Smooth muscle cell of the brain vasculature (primary cell): ENCODE results near the gene SETDB1.

Experiments
- DNase-seq: peaks from one replicate; pipeline ENCODE4 v3.0.0-alpha.2; 2012; ENCODE audit warnings: low read depth, low spot score

The SETDB1 gene

DNA sequence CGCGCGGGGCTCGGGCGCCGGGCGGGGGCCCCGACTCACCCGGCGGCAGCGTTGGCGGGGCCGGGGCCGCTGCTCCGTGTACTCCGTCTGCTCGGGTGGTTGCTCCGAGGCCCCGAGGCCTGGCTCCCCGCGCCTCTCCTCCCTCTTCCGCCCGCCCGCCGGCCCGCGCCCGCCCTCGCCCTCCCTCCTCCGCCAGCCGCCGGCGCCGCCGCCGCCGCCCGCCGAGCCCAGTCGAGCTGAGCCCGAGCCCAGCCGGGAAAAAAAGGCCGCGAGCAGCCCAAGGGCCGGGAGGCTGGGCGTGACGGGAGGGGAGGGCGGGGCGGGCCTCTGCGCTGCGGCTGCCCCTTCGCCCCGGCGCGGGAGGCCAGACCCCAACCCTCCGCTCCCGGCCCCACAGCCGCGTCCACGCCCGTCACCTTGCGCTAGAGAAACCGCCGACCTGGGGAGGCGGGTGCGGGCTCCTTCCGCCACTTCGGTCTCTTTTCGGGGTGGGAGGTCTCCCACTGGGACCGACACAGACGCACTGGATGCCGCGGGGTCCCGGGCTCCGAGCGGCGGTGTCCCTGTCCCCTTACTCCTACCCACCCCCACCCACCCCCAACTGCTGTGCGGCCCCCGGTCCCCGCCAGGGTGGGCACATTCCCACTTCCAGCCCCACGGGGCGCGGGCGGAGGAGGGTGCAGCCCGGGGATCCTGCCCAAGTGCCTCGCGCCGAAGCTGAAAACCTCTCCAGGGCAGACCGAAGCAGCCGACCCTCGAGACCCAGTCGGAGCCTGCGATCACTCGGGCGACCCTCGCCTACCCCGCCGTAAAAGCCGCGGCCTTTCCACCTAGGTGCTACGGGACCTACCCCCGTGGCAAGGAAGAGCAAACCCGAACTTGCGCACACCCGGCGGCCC, 48.7 kb downstream of the SETDB1 start, which contains the start of gene CERS2:
Gene CERS2, minus strand, starts transcription at position 256 of the 899 bp plus-strand sequence. CDS start 5,745 bp downstream, outside the sequence.
- DNase-seq, result no peak

DNA sequence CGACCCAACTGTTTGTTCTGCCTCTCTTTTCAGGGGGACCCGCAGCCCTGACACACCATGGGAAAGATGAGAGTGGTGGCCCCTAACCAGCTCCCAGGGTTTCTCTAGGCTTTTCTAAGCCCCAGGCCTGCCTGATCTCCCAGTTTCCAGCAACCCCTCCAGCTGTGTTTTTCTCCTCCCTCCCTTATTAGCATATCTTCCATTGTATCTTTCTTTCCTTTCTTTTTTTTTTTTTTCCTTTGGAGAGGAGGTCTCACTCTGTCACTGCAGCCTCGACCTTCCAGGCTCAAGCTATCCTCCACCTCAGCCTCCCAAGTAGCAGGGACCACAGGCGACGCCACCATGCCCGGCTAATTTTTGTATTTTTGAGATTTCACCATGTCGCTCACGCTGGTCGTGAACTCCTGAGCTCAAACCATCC, 50.2 kb downstream of the SETDB1 start:
- DNase-seq, result no peak

DNA sequence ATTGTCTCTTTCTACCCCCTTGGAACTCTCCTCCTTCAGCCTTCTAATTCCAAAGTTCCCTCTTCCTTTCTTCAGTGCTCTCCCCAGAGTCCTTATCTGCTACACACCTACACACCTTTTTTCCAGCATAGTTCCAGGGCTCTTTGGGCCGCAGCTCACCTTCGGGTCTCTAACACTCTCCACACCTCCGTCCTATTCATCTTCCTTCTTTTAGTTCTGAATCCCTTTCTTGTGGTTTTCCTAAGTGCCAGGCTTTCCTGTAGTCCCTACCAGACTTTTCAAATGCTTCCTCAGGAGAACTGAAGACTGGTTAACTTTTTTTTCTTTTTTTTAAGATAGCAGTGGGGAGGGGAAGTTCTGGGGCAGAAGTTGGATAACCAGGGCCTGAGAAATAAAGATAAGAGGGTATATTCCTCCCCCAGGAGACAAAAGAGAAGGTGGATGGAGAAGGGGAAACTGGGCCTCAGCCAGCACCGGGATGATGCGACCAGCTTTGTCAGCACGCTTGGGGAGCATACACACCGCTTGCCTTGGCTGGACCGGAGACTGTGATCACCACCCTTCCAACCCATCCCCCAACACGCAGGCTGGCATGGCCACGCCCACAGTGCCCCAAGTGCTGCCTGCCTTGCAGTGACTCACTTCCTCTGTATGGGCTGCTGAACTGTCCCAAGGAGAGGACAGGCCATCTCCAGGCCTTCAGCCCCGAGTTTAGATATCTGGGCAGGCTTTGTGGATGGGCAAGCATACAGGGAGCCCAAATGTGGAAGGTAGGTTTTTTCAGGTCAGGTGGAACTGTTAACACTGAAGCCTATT, 50.9 kb downstream of the SETDB1 start:
- no peak for DNase-seq

DNA sequence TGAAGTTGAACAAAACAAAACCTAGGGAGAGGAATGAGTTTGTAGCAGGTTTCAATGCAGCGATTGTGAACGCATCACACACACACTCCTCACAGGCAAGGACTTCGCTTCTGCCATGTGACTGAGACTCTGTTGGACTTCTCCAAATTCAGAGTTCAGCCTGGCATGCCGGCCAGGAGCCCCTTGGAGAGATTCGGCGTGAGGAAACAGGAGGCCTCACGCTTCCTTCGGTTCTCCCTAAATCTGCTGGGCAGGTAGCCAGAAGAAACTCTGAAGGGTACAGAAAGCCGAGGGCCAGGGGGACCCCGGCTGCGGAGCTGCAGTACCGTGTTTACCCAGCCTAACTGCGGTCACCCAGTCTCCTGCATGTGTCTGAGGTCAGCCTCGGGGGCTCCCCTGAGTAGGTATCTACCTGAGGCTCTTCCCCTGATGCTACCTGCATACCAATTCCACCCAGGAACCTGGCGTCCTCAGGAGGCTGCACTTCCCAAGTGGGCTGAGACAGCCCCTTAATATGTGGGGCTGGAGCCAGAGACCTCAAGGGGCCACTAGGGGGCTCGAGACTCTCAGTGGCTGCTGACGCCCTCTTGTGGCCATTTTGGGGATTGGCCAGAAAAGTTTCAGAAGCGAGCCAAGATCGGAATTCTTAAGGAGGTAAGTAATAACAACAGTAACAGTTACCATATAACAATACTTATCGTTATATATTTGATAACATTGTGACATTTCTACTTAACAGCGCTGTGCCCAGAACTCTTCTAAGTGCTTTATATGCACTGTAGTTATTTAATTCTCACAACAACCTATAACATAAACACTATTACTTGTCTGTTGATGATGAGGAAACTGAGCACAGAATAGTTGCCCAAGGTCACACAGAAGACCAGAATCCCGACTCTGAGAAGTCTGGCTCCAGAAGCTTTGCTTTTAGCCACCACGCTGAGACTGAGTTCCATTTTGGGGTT, 53.2 kb downstream of the SETDB1 start:
- peak; percentile 79 for DNase-seq

DNA sequence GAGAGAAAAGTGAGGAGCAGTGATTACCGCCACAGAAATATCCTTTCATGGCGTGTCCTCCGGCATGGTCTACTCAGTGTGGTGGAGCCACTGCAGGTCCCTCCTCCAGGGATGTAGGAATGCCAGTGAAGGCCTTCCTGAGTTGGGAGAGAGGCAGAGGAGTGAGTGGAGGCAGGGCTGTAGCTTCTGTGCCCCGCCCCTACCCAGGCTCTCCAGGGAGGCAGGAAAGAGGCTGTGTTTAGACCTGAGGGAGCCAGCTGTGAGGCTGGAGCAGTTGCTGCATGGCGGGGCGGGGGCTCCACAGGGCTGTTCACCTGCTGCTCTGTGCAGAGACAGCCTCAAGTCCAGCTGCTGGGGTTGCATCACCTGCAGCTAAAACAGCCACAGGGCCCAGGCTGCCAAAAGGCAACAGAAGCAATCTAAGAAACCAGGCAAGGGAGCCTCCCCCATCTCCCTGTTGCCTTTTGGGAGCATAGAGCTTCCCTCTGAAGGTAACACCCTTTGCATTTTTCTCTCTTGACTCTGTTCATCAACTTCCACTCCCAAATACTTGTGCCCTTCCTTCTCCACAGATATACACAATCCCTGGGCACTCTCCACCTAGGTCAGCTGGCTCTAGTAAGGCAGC, 55.1 kb downstream of the SETDB1 start:
- DNase-seq, result no peak

DNA sequence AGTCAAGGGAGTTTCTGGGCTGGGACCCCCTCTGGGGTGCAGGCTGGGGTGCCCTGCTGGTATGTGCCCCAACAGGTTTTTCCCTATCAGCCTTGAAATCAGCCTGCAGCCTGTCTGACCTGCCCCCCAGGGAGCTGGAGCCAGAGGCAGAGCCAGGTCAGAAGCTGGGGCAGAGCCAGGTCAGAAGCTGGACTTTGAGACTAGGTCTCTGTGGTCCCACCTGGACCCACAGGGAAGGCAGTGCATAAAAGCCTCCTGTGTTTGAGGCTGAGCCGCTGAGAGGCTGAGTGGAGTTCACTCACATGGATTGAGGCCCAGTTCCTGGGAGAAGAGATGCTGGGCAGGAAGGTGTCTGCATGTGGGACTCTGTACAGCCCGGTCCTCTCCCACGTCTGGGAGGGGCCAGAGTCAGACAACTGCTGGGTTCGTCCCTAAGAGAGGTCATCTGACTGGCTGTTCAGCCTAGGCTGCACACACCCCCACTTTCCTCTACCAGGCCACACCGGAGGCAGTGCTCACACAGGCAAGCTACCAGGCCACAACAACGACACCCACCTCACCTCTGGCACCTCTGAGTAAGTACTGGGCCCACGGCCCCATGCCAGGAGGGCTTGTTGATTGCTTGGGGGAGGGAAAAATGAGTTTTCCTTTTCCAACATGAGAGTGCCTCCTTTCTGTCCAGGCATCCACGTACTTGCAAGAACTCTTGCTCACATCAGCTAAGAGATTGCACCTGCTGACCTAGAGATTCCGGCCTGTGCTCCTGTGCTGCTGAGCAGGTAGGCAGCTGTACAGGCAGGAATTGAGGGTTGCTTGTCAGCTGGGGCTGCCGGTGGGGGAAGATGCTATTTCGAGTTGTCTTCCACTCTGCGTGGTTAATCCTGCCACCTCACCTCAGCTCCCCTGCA, 55.9 kb downstream of the SETDB1 start, which contains the start of gene ANXA9:
Gene ANXA9, plus strand, starts transcription at position 488 of the 908 bp plus-strand sequence. CDS start 814 bp downstream, outside the sequence.
- no peak for DNase-seq

DNA sequence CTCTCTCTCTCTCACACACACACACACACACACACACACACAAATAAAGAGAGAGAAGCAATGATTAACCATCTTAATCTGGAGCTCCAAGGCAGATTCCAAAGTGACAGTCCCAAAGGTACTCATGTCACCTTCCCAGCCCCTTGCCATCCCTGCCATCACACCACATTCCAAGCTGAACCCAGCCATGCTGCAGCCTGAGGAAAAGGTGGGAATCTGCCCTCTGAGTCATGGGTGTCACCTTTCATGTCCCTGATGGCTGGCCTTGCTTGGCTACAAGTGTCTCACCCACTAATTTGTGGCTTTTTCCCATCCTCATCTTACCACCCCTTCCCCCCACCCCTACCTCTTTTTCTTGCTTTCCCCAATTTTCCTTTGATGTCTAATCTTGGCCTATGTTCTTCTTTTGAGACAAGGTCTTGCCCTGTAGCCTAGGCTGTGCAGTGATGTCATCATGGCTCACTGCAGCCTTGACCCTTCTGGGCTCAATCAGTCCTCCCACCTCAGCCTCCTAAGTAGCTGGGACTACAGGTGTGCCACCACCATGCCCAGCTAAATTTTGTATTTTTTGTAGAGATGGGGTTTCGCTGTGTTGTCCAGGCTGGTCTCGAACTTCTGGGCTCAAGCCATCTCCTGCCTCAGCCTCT, 59.1 kb downstream of the SETDB1 start:
- no peak for DNase-seq

DNA sequence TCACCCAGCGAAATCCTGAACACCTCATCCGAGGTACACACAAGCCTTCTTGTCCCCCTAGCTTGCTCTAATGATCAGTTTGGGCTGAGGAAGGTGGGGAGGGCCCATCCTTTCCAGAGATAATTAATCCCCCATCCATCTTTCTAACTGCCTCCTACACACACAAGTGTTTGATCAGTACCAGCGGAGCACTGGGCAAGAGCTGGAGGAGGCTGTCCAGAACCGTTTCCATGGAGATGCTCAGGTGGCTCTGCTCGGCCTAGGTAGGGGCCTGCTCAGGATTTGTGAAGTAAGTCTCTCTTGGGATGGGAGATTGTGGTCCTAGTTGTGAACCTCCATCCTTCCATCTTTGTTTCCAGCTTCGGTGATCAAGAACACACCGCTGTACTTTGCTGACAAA, 61.8 kb downstream of the SETDB1 start:
- DNase-seq, result no peak

DNA sequence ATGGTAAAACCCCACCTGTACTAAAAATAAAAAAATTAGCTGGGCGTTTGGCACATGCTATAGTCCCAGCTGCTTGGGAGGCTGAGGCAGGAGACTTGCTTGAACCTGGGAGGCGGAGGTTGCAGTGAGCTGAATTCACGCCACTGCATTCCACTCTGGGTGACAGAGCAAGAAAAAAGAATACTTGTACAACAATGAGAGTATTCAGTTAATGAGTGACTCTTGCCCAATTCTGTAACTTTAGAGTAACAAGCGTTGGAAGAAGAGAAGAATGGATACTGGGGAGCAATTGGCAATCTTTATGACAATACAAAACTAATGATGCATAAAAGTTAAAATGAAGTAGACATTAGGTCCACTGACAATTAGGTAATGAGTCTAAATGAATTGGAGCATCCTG, 66.5 kb downstream of the SETDB1 start:
- DNase-seq, result no peak

DNA sequence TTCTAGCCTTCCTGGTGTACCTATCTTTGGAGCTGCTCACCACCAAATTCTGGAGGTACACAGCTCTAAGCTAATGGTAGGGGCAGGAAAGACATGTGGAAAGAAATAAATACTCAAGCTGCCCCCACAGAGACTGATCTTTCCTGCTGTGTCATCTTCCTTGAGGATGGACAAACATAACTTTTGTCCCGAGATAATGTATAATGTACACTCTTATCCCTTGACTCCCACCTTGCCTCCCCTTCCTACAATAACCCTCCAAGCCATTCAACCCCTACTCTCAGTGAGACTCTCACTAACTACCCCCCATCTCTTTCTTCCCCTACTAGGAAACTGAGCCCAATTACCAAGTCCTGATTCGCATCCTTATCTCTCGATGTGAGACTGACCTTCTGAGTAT, 68.1 kb downstream of the SETDB1 start:
- DNase-seq, result no peak

DNA sequence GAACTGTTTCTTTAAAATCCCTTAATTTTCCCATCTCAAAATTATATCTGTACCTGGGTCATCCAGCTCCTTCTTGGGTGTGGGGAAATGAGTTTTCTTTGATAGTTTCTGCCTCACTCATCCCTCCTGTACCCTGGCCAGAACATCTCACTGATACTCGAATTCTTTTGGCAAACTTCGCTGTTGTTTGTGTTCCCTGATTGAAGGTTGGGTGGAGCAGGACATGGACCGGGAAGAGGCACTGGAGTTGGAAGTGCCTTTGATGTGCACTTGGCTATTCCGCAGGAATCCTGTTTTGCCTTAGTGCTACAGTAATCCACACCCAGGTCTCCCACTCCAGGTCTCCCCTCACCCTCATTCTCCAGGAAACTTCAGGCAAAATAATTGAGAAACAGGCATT, 69.3 kb downstream of the SETDB1 start:
- DNase-seq, result no peak

DNA sequence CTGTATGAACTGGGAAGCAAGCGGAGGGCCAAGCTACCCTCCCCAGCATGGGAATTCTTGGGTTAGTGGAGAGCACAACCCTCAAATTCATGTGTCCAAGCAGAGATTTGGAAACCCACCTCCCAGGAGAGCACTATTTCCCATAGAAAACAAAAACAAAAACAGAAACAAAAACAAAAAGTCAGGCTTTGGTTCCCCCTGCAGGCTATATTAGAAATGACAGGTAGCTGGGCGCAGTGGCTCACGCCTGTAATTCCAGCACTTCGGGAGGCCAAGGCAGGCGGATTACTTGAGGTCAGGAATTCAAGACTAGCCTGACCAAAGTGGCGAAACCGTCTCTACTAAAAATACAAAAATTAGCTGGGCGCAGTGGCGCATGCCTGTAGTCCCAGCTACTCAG, 69.7 kb downstream of the SETDB1 start:
- DNase-seq, result no peak

DNA sequence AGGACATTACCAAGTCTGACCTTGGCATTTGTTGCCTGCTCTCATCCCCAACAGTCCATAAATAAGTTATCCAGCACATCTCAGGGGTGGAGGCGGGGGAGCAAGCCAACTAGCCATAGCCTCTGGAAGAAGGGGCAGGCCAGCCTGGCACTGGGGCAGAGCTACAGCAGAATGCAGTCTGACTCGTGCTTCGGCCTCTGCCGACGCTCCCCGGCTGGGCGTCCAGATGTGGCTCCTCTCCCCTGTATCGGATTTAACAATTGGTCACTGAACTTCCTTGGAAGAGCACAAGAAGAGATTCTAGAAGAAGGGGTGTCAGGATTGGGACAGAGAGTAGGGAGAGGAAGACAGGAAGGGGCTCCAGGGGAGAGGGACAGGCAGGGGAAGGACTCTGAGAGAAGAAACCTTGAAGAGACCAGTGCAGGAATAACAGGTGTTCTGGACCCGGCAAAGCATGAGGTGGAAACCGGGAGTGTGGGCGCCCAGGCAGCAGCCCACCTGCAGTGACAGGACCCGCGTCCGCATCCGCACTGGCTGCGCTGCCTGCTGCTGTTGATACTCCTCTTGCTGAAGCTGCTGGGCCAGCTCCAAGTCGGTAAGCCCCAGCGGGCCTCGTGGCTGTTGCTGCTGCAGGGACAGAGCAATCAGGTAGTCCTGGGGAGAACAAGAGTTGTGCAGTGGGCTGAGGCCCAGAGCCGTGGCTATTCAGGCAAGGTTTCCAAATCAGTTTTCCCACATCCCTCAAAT, 71.1 kb downstream of the SETDB1 start:
- DNase-seq, result no peak

DNA sequence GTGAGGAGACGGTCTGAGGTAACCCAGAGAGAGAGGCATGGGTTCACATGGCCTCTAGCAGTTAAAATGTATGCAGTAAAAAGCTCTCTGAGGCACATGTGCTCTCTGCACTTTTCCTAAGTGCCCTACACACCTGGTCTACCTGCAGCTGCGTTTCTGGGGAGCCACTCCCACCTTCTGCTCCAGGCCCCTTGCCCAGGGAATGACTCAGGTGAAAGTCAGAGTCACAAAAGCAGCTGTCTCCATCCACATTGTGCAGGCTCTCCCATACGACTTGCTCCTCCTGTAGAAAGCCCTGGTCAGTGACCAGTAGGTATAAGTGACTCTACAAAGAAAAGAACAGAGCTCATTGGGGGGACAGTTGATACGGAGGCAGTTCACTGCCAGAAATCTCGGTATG, 71.8 kb downstream of the SETDB1 start:
- no peak for DNase-seq

DNA sequence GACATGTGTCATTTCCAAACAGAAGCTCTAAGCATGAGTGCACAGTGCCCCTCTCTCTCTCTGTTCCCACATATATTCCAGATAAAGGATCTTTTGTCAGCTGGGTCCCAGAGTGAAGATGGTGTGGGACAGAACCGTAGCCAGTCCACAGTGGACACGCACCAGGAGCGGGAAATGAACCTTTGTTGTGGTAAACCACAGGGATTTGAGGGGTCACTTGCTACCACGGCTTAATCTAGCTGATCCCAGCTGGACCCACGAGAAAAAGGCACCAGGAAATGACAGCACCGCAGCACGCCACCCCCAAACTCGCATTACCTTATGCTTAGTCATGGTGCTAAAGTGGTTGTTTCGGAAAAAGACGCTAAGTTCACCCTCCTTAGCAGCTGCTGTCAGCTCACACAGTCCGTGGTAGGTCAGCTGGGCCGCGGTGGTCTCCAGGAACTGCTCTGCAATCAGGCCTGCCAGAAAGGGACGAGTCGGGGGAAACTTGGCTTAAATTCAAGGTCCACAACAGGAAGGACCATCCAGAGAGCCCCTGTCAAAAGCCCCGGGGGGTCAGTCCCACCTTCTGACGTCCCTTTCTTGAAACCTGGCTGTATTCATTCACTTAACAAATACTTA, 73.0 kb downstream of the SETDB1 start:
- no peak for DNase-seq

DNA sequence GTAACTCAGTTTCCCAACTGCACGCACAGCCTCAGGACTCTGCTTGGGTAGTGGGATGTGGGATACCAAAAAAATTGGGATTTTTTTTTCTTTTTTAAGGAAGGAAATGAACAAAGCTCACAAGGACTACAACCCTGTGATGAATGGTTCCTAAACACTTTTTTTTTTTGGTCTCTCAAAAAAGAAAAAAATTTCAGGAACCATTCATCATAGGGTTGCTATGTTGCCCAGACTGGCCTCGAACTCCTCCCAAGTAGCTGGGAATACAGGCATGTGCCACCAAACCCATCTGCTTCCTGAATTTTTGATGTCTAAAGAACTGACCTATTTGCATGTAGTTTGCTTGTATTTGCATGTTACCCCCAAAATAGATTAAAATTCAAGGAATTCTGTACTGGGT, 73.8 kb downstream of the SETDB1 start:
- DNase-seq, result no peak

DNA sequence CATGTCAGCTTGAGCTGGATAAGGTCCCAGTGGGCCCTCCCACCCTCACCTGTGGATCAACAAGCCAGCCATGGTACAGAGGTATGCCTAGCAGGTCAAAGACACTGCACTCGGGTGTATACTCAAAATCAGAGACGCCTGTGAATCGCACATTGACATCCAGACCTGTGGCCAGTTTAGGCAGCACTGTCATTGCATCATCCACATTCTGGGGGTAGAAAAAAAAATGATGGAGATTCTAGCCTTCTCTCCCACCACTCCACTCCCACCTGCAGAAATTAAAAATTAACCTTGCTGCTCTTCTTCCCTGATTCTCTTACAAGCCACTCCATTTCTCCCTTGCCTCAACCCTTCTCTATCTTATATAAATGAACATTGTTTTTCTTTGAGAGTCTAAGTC, 74.2 kb downstream of the SETDB1 start:
- no peak for DNase-seq

DNA sequence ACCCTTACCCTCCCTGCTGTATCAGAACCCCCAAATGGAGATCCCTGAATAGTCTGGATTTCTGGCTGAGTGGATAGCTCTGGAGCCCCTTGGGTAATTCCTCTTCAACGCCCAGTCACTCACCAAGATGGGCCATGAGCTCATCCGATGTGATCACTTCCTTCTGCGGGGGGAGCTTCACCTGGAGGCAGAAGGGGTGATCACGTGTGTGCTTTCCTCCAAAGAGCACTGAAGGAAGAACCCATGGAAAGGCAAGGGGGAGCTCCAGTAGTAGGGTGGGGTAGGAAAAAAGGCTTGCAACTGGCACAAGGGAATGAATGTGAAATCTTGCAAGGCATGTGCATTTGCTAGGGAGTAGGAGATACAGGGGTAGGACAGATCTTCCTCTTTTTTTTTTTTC, 75.4 kb downstream of the SETDB1 start:
- no peak for DNase-seq
